Iris pigment epithelial cell (primary cell): ENCODE measurements around the gene HLA-B.
A peak's percentile ranks its signal among the peaks of the same experiment; 100 is the strongest.
"Not testable (repeated sequence)": the region's sequence is repeated elsewhere in the genome, so short reads cannot be mapped to it uniquely, and the experiment has no call there.

Experiments
- DNase-seq: peaks from one replicate; pipeline ENCODE4 v3.0.0-alpha.2; 2011; ENCODE audit warnings: low read depth

Gene HLA-B

DNA sequence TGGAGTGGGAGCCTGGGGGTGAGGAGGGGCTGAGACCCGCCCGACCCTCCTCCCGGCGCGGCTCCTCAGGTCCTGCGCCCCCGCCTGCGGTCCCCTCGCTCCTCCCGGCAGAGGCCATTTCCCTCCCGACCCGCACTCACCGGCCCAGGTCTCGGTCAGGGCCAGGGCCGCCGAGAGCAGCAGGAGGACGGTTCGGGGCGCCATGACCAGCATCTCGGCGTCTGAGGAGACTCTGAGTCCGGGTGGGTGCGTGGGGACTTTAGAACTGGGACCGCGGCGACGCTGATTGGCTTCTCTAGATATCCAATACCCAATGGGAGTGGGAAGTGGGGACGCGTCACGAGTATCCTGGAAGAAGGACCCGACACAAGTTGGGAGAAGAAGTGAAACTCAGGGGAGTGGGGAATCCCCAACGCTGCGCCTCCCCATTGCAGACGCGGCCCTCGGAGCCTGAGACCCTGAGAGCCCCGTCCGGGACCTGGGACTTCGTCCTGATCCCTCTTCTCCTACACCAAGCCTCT is at the start of gene HLA-B:
Gene HLA-B (minus strand): TSS at position 234 of the 521 bp plus-strand sequence. CDS start 21 bp downstream, at position 213.
- peak; percentile 85 for DNase-seq

DNA sequence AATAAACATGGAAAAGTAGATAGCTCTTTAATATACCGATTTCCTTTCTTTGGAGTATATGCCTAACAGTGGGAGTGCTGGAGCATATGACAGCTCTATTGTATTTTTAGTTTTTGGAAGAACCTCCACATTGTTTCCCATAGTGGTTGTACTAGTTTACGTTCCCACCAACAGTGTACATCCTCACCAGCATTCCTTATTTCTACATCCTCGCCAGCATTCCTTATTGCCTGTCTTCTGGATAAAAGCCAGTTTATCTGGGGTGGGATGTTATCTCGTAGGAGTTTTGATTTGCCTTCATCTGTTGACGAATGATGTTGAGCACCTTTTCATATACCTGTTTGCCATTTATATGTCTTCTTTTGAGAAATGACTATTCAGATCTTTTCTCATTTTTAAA is 49.0 kb upstream of the HLA-B start:
- no peak for DNase-seq

DNA sequence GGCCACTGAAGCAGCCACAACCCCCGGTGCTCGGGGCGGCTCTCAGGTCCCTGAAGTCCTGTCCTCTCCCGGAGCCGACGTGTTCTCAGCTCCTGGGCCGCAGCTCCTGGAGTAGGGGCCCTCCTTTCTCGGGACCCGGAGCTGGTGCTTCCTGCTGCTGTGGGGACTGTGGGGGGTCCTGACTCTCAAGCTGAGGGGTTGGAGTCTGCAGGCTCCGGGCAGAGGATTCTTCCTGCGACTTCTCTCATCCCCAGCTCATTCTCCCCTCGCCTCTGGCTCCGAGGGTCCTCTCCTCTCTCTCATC is 47.0 kb upstream of the HLA-B start:
- DNase-seq = not testable (repeated sequence)

DNA sequence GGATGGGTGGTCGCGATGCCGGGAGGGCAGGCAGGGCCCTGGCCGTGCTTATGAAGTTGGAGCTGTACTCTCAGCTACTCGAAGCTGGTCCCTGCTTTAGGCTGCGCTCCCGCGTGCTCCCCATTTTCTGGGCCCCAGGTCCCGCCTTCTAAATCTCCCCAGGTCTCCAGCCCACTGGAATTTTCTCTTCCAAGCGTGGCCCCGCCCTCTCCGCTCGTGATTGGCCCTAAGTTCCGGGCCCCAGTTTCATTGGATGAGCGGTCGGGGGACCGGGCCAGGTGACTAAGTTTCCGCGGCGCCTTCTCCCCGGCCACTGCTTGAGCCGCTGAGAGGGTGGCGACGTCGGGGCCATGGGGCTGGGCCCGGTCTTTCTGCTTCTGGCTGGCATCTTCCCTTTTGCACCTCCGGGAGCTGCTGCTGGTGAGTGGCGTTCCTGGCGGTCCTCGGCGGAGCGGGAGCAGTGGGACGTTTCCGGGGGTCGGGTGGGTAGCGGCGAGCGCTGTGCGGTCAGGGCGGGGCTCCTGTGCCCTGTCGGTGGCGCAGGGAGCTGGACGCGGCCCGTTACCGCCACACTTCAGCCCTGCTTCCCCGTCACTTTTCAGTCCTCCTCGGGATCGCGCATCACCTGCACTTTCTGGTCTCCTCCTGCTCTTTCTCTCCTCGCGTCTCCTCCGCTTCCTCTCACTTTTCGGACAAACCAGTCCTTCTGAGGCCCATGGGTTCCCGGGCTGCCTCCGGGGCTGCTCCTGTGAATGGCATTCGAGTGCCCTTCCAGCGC is 46.5 kb upstream of the HLA-B start, which contains the start of gene MICA:
Gene MICA (plus strand): TSS at position 313 of the 778 bp plus-strand sequence. CDS start 38 bp downstream, at position 351.
- peak; percentile 72 for DNase-seq

DNA sequence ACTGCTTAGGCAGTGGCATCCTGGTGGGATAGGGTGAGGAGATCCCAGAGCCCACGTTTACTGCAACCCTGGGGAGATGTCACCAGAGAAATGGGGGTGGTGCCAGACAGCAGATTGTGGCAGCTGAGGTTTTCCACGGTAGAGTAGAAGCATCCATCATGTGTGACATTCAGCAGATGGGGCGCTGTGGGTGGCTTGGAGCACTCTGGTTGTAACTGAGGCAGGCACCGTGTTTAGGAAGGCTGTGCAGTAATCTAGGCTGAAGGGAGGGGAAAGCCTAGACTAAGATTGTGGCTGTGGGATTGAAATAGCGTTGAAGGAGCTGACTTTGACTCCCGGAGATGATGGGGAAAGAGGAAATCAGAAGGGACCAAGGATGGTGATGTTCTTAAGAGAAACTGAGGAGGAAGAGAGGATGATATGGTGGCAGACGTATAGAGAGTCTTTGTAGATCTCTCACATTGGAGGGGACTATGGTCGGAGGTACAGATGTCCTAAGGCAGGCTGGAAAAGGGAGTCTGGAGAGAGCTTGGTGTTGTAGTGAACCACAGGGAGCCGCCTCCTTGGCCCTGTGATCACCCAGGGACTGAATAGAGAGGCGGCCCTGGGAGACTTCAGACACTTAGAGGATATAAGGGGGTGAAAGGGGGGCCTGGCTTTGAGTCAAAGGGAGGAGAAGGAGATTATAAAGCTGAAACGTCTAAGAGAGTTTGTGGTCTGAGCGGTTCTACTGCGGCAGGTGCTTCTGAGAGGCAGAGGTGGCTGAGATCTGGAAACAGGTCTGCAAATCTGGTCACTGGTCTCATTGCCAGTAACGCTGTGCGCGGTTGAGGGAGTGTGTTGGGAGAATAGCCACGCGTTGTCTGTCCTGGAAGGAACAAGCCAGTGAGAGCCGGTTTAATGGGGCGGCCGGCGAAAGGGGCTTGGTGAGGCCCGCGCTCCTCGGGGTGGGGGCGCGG is 45.6 kb upstream of the HLA-B start:
- DNase-seq = peak; percentile 30

DNA sequence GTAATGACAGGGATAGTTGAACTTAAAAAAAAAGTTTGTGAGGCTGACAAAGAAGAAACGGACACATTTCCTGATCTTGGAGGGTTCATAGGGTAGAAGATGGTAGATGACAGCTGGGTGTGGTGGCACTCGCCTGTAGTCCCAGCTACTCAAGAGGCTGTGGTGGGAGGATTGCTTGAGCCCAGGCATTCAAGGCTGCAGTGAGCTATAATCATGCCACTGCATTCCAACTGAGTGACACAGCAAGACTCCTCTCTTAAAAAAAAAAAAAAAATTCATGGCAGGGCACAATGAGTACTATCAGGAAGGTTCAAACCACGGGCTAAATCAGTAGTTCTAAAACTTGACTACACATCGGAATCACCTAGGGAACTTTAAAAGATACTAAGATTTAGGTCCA is 44.4 kb upstream of the HLA-B start:
- DNase-seq = peak; percentile 86

DNA sequence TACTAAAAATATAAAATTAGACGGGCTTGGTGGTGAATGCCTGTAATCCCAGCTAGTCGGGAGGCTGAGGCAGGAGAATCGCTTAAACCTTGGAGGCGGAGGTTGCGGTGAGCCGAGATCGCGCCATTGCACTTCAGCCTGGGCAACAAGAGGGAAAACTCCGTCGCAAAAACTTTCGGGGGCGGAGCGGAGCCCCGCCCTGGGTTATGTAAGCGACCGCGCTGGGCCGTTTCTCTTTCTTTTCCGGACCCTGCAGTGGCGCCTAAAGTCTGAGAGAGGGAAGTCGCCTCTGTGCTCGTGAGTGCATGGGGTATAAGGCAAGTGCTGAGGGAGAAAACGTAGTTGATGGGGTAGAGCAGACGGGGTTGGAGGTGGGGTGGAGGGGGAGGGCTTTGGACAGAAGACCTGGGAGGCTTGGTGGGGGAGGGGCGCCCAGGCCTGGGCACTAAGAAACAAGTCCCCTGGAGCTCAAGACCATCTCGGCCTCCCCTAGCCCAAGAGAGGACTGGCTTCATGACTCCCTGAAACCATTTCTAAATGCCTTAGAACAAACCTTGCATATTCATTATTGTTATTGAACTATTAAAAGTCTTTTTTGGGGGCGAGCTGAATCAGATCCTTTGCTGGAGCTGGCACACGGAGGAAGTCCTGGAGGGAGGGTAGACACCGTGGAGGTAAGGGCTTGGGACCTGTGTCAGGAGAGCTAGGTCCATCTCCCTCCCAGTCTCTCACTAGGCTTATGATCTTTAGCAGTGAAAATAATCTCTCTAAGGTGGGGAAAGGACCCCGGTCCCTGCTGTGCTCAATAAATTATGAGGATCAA is 43.7 kb upstream of the HLA-B start:
- DNase-seq = peak; percentile 42

DNA sequence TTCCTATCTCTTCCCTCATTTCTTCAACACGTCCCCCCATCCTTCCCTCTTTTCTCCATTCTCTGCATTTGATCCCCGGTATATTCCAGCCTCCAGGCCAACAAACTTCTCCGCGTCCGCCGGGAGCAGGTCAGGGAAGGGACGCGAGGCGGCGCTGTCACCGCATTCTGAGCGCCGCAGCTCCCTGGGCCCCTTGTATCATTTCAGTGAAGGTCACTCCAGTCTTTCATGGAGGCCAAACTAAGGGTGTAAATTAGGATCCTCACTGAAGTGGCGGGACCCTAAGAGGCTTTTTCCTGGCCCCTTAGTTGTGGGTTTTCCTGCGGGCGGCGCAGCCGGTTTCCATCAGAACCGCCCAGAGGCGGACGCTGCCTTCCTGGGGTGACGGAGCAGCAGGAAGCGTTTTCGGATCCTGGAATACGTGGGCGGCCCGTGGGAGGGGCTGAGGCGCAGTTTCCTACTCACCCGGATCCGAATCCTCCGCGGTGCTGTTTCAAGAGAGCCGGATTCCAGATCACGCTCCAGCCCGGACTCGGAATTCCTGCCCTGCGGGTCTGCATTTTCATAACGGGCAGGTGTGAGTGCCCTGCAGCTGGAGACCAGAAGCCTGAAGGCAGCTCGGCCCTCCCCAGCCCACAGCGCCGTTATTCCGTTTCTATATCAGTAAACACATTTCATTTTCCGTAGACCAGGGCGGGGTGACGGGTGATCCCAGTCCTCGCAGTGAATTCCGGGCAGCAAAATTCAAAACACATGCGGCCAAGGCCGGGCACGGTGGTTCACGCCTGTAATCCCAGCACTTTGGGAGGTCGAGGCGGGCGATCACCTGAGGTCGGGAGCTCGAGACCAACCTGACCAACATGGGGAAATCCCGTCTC is 42.8 kb upstream of the HLA-B start:
- peak; percentile 92 for DNase-seq

DNA sequence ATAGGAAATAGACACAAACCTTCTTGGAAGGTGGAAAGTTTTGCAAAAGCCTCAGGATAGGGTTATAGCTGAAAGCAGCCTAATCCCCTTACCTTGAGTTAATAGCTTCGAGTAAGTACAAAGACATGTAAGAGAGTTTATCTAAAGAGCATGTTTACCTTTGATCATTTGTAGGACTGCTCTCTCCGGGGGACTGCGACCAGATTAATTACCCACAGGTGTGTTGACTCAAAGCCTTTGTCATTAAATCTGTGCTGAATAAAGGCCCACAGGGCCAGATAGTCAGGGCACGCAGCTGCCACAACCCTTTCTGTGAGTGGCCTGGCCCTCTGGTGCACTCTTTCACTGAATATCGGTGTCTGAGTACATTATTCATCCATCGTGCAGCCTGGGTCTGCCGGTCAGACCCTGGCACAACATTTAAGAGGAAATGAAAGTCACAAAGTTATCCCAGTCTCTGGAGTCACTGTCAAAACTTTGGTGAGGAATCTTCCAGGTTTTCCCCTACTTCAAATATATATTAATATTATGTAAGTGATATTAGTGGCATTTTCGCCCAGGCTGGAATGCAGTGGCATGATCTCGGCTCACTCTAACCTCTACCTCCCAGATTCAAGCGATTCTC is 41.0 kb upstream of the HLA-B start:
- no peak for DNase-seq

DNA sequence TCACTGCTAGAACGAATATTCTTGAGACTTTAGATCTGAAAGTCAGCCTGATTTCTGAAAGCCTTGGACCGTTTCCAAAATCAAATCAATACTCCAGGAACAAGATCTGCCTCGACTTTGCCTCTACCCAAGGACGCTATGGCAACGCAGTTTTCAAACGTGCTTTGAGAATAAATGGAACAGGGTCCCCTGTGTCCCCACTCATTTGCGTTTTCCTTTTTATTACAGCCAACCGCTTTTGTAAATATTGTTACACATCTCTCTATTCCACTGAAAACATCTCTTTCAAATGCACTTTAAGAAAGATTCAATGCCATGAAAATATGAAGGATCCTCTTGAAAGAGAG is 40.1 kb upstream of the HLA-B start:
- DNase-seq = not testable (repeated sequence)

DNA sequence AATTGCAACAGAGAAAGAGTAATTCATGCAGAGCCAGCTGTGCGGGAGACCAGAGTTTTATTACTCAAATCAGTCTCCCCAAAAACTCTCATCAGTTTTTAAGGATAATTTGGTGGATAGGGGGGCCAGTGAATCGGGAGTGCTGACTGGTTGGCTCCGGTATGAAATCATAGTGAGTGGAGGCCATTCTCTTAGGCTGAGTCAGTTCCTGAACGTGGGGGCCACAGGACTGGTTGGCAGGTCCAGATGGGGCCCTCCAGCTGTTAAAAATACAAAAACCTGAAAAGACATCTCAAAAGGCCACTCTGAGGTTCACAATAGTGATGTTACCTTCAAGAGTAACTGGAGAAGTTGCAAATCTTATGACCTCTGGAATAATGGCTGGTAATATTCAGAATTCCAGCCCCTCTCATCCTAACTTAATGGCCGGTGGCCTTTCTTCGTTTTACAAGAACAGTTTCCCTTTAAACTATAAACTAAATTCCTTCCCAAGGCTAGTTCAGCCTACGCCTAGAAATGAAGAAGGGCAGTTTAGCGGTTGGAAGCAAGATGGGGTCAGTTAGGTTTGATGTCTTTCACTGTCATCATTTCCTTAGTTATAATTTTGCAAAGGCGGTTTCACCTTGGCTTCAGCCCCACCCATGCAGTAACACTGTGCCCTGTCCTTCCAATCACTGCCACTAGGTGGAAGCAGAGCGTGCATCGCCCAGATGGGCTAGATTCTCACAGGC is 39.6 kb upstream of the HLA-B start:
- DNase-seq = peak; percentile 61

DNA sequence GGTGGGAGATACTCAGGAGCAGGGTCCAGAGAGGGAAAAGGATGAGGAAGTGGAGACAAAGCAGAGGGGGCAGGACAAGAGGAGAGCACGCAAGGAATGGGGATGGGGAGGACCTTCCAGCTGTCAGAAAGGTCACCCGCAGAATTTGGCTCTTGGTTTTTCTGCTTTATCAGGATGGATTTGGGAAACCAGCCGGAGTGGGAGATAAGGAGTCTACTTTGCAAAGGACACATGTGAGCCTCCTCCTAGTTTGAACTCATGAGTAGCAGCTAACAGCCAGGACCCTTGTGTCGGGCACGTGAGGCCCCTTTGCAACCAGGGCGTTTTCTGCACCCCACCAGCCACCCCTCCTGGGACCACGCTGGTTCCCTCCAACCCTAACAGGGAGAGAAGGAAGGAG is 38.9 kb upstream of the HLA-B start:
- no peak for DNase-seq

DNA sequence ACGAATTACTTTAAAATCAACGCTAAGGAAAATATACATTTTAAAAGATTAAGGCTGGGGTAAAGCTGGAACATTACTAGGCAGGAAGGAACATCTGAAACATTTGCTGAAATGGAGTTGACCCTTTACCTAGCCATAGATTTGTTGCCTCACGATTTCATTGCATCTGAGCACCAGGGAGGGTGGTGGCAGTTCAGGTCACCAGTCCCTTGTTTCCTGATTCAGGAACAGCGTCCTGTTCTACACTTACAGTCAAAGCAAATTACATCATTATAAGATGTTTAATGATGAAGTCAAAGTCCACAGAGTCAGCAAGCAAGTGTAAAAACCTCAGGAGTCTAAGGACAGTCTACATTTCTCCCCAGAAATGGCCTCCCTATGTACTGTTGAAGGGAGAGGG is 37.4 kb upstream of the HLA-B start:
- DNase-seq = no peak

DNA sequence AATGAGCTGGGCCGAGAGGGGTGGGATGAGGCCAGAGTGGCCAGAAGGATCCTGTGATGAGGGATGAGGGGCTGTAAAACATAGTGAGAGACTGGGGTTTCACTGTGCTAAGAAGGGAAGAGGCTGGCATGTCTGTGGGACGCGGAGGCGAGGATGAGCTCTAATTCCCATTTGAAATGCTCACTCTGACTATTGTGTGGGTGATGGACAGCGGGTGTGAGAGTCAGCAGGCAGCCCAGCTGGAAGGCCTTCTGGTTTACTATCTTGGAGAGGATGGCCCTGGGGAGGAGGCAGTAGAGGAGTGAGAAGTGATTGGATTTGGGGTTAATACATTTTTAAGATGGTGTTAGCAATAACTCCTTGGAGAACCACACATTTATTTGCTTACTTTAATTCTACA is 37.0 kb upstream of the HLA-B start:
- DNase-seq = no peak

DNA sequence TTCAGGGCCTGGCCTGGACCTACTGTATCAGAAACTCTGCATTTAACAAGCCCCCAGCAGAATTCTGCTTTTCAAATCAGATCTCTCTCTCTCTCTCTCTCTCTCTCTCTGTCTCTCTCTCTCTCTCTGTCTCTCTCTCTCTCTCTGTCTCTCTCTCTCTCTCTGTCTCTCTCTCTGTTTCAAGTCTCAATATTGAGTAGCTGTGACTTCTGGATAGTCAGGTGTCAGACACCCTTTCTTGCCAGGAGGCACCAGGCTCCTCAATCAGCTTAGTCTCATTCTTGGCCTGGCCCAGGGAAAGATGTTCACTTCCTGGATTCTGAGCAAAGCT is 32.8 kb upstream of the HLA-B start:
- DNase-seq = not testable (repeated sequence)

DNA sequence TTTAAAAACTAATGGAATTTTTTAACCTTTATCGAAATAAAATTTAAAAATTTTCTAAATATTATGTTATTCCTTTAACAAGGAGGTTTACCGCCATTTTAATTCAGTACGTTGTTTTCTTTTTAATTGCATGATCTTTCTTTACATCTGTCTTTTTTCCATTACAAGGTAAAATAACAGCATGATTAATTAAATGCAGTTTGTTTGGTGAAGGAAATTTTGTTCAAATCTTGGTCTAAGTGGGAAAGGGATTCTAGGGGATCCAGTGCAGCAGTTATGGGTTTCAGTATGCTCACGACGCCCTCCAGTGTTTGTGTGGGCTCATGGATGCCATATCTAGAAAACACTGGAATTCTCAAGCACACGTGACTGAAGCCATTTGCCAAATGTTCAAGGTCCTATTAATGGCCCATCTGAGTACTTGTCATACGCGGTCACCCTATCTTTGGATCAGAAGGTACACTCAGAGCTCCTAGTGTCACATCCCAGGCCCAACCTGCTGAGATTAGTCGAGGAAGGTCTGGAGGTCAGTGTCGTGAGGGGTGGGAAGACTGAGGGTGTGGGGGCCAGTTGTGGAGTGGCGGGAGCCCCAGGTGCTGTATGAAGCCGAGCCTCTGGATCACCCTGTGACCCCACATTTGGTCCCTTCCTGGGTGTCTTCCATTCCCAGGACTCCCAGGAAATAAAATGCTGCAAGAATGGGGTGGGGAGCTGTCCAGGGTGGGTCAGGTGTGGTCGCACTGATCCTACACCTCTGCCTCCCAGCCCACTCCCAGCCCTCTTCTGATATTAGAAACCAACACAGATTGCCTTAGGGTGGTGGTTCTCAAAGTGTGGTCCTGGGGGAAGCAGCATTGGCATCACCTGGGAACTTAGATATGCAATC is 32.2 kb upstream of the HLA-B start:
- not testable (repeated sequence) for DNase-seq

DNA sequence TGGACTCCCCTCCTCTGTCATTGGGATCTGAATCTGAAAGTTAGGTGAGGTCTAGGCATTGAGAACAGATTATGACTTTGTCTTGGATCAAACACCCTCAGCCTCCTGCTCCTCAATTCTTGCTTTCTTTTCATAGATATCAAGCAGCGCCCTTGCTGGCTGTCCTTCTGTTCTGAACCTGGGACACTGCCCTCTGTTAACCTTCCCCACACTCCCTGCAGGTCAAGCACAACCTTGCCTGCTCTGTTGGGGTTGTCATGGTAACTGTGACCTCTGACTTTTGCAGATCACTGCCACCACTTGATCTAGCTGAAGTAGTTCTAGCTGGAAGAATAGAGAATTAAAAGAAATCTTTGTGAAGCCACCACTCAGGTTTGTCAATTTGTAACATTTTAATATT is 30.0 kb upstream of the HLA-B start:
- DNase-seq = no peak

DNA sequence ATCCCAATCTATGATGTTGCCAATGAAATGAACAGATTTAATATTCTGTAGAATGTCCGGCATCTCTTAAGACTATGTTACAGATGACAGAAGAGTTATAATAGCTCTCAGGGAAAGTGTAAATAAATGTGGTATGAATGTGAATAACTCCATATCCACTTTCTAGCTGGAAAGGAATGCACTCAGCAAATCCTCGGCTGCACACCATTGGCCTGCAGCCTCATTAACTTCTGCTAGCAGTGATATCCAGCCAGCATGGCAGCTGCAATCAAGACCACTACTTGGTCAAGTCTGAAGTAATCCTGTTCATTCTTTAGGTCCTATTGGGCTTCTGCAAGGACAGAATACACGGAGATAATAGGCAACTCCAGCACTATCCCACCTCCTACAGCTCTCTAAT is 29.1 kb upstream of the HLA-B start:
- DNase-seq = no peak

DNA sequence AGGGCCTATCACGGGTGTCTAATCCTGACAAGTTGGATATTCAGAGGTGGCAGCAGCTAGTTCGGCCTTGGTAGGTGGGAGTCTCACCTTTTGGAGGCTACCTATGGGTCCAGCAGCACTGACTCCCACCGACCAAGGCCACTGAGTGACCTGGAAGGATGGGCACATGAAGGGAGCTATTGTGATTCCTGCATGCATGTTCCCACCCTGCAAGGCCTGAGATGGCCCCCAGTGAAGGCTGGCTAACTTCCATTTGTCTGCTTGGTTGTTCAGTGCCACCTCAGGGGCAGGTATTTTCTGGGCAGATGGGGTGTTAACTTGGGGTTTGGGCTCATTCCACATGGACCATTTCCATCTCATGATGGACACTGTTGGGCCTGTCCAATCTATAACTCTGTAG is 28.1 kb upstream of the HLA-B start:
- DNase-seq = no peak
